Upper lobe of left lung (tissue), 6 donors: ENCODE measurements around the gene TIMMDC1. TPM values are rescaled to one million over a fixed set of nuclear protein-coding genes. Genes with fewer than 3 reads are reported as not detected.
A peak's percentile ranks its signal among the peaks of the same experiment; 100 is the strongest.

Experiments used
- ATAC-seq, 2 donors: fragments of 200-7000 bp; cut with Tn5 transposase; one replicate each; pipeline ENCODE4 v1.9.1; 2022; ENCODE audit warnings: mild to moderate bottlenecking in 2 of 2, moderate library complexity in 2 of 2; ENCODE audit not compliant: low FRiP score in 2 of 2
- DNase-seq, 2 donors: peaks; one replicate each; pipeline ENCODE4 v3.0.0-alpha.2; 2019 to 2020
- H3K27ac ChIP-seq, 4 donors: fragments of 200-600 bp; sonication (generic); one replicate each; pipeline ENCODE4 v1.5.1; 2016 to 2019
- H3K27me3 ChIP-seq, 4 donors: fragments of 200-600 bp; sonication (generic); one replicate each; pipeline ENCODE4 v1.5.1; 2017 to 2019
- H3K36me3 ChIP-seq, 4 donors: fragments of 200-600 bp; sonication (generic); one replicate each; pipeline ENCODE4 v1.5.1; 2016 to 2019
- H3K4me1 ChIP-seq, 4 donors: fragments of 200-600 bp; sonication (generic); one replicate each; pipeline ENCODE4 v1.5.1; 2018 to 2019
- H3K4me3 ChIP-seq, 4 donors: fragments of 200-600 bp; sonication (generic); one replicate each; pipeline ENCODE4 v1.5.1; 2017 to 2019; ENCODE audit warnings: mild to moderate bottlenecking in 2 of 4, moderate library complexity in 1 of 4
- H3K9me3 ChIP-seq, 4 donors: fragments of 200-600 bp; sonication (generic); one replicate each; pipeline ENCODE4 v1.5.1; 2018 to 2019
- CTCF ChIP-seq, 6 experiments: fragments of 450-650 bp in 4 of 6; fragments of 200-600 bp in 2 of 6; sonication (generic) in 2 of 6; IDR thresholded peaks; one replicate each; pipeline ENCODE4 v1.5.1; 2016 to 2019; ENCODE audit warnings: antibody characterized with exemption in 6 of 6
- EP300 ChIP-seq, 4 donors: sonication (generic); formaldehyde crosslinking; IDR thresholded peaks; one replicate each; pipeline ENCODE4 v1.5.1; 2017; ENCODE audit warnings: antibody characterized with exemption in 4 of 4, control low read depth in 2 of 4
- POLR2A ChIP-seq, 4 donors: fragments of 450-650 bp; IDR thresholded peaks; one replicate each; pipeline ENCODE4 v1.5.1; 2016 to 2017; ENCODE audit warnings: antibody characterized with exemption in 4 of 4, mild to moderate bottlenecking in 2 of 4
- POLR2AphosphoS5 ChIP-seq, 2 donors: sonication (generic); formaldehyde crosslinking; IDR thresholded peaks; one replicate each; pipeline ENCODE4 v1.5.1; 2017; ENCODE audit warnings: antibody characterized with exemption in 2 of 2
- WGBS, 2 donors: methylation state at CpG; one replicate each; pipeline ENCODE4 v1.1.5; 2017 to 2018; 5-methylcytosine and 5-hydroxymethylcytosine counted together
- total RNA-seq, 6 donors: library from RNA; depleted of rRNA in 4 of 6; stranded (reverse); fragments of >200 nt in 4 of 6; gene quantifications; one replicate each; pipeline versions ENCODE4 v1.1.0 to v1.2.1, GENCODE V29; 2016 to 2021
- donor health status: DM: no; HTN: no; CAD: no; lungs with moderate emphysema.
- donor health status: DM: no; HTN: yes; CAD: no; lungs with severe emphysema.

TIMMDC1 gene
- total RNA-seq, 6 donors from 2014 or later = 33.6 to 105 (median 52.8) TPM

GRCh38 chr3:119571230-119571629 lies 72.9 kb downstream of the TIMMDC1 start:
- peak in 1 of 4 donors; percentile 89 for TF ChIP-seq EP300 (IDR thresholded peaks at IDR 0.05)
- TF ChIP-seq CTCF (IDR thresholded peaks at IDR 0.05) = no peak
- no peak for TF ChIP-seq POLR2A (IDR thresholded peaks at IDR 0.05)
- TF ChIP-seq POLR2AphosphoS5 (IDR thresholded peaks at IDR 0.05) = no peak
- no peaks in the 10 kb centered on the region for H3K9me3 ChIP-seq
- H3K36me3 ChIP-seq = no peaks in the 10 kb centered on the region
- no peak overlapping the region for H3K4me3 ChIP-seq
- no peak for DNase-seq
- 89 to 90% methylated on average over 1 of the region's 1 CpG for WGBS, 2 donors
- H3K27ac ChIP-seq = peak overlapping the region; percentile 53 to 75 (median 64)
- no peak for ATAC-seq
- H3K4me1 ChIP-seq = peaks cover 7 to 11% (median 10%) of the 10 kb centered on the region in 4 donors
- H3K27me3 ChIP-seq = no peaks in the 10 kb centered on the region

- DNase-seq = no peak
Measured at GRCh38 chr3:119571688-119572087, 73.3 kb downstream of the TIMMDC1 start.

More at GRCh38 chr3:119571688-119572087, 73.3 kb downstream of the TIMMDC1 start:
- no peak for ATAC-seq
- no peak overlapping the region for H3K4me3 ChIP-seq
- H3K27me3 ChIP-seq = no peaks in the 10 kb centered on the region
- H3K36me3 ChIP-seq = no peaks in the 10 kb centered on the region
- WGBS, 2 donors = 39 to 65% methylated on average over 5 of the region's 5 CpGs
- peaks cover 7 to 11% (median 10%) of the 10 kb centered on the region in 4 donors for H3K4me1 ChIP-seq
- TF ChIP-seq POLR2A (IDR thresholded peaks at IDR 0.05) (no peak), EP300 (IDR thresholded peaks at IDR 0.05) (peak in 1 of 4 donors; percentile 8)
- peak overlapping the region; percentile 53 to 75 (median 64) for H3K27ac ChIP-seq
- no peaks in the 10 kb centered on the region for H3K9me3 ChIP-seq

Other genes with a start within 250 kb of the TIMMDC1 start
- gene ARHGAP31, start 204.2 kb upstream of the TIMMDC1 start, total RNA-seq = 10 to 100 TPM; 47.1 to 91.0 (median 66.2) TPM
- gene TMEM39A, start 34.9 kb upstream of the TIMMDC1 start, total RNA-seq = 10 to 100 TPM; 15.9 to 52.6 (median 46.1) TPM
- gene POGLUT1, start 29.6 kb upstream of the TIMMDC1 start, total RNA-seq = 10 to 100 TPM in 5 of 6 donors, 1 to 10 TPM in 1; 8.4 to 19.8 (median 15.4) TPM
- 10 to 100 TPM in 2 of 6 donors, 1 to 10 TPM in 4; 5.8 to 26.4 (median 8.7) TPM for gene CD80, start 61.1 kb downstream of the TIMMDC1 start, total RNA-seq
- 10 to 100 TPM; 18.9 to 33.8 (median 25.1) TPM for gene ADPRH, start 80.9 kb downstream of the TIMMDC1 start, total RNA-seq
- gene PLA1A, start 99.3 kb downstream of the TIMMDC1 start, total RNA-seq = 10 to 100 TPM in 4 of 6 donors, 1 to 10 TPM in 2; 1.0 to 27.8 (median 14.6) TPM
- 1 to 10 TPM; 2.0 to 5.2 (median 2.2) TPM for gene POPDC2, start 162.0 kb downstream of the TIMMDC1 start, total RNA-seq
- gene COX17, start 178.9 kb downstream of the TIMMDC1 start, total RNA-seq = 10 to 100 TPM; 32.3 to 60.8 (median 51.8) TPM
- 10 to 100 TPM in 2 of 6 donors, 1 to 10 TPM in 4; 2.3 to 47.8 (median 6.6) TPM for gene CFAP91, start 204.5 kb downstream of the TIMMDC1 start, total RNA-seq